HFF-Myc (cell line): ENCODE results near the gene C1orf52.

Experiments
- DNase-seq: peaks from one replicate; pipeline ENCODE4 v3.0.0-alpha.2; 2011; ENCODE audit warnings: low read depth; ENCODE audit errors: extremely low read depth
- H3K4me3 ChIP-seq: replicated peaks from 2 replicates; pipeline ENCODE4 v1.5.1; 2011; ENCODE audit warnings: low read depth, mild to moderate bottlenecking, control low read depth, low read length
- TF ChIP-seq, protein P1 (sequence below): IDR thresholded peaks from 2 replicates; pipeline ENCODE4 v1.5.1; 2012; ENCODE audit warnings: mild to moderate bottlenecking, low read depth, low read length, control low read depth; ENCODE audit errors: missing control alignments

C1orf52 gene

DNA sequence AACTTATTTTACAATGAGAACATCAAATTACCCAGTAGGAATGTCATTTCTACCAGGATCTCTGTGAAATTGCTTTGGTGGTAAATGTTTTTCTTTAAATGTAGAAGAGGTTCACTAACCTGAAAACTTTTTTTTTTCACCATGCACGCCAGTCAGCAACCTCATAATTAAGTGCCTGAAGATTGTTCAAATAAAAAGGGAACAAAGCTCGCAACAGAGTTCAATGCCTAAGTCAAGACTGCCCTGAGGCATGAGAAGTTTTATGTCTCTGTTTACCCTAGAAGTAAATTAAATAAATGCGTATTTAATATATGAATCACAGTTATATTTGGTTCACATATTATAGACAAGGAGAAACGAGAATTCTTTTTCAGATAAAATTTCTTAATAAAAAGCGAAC lies 44.8 kb downstream of the C1orf52 start:
- no peak for DNase-seq
- H3K4me3 ChIP-seq, result no peak overlapping the region
- TF ChIP-seq, protein P1, sequence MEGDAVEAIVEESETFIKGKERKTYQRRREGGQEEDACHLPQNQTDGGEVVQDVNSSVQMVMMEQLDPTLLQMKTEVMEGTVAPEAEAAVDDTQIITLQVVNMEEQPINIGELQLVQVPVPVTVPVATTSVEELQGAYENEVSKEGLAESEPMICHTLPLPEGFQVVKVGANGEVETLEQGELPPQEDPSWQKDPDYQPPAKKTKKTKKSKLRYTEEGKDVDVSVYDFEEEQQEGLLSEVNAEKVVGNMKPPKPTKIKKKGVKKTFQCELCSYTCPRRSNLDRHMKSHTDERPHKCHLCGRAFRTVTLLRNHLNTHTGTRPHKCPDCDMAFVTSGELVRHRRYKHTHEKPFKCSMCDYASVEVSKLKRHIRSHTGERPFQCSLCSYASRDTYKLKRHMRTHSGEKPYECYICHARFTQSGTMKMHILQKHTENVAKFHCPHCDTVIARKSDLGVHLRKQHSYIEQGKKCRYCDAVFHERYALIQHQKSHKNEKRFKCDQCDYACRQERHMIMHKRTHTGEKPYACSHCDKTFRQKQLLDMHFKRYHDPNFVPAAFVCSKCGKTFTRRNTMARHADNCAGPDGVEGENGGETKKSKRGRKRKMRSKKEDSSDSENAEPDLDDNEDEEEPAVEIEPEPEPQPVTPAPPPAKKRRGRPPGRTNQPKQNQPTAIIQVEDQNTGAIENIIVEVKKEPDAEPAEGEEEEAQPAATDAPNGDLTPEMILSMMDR, result no peak

DNA sequence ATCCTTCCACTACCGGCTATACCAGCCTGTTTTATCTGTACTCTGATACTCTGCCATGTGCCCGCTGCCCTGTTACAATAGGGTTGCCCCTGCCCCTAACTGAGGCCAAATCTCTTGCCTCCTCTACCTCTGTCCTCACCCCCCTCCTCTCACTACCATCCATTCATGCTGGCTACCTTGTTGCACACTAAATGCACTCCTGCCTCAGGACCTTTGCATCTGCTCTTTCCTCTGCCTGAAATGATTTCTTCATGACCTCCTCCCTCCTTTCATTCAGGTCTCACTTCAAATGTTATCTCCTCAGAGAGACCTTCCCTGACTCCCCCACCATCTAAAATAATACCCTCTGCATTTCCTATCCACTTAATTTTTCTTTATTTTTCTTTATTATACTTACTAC lies 51.0 kb downstream of the C1orf52 start:
- DNase-seq, result no peak
- H3K4me3 ChIP-seq, result no peak overlapping the region
- TF ChIP-seq, protein P1, result no peak

DNA sequence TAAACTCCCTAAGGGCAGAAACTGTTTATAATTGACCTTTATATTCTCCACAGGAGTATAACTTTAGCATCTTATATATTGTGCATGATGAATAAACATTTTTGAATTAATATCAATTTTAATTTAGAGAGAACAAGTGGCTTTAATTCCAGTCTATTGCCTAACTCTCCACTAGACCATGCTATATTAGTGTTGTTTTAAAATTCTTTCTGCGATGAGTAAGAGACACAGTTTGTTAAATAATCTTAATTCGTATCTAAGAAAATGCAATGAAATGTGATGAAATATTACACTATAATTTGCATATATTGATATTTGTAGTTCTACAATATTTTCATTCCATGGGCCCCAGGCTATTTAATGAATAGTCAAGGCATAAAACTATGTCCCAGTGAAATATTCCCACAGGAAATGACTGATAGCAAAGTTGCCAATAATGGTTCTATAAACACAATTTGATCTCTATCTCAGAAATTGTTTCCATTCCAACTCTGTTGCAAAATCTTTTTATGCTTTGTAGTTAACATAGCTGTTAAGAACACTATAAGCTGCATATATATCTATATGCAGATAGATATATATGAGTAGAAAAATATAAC lies 55.8 kb downstream of the C1orf52 start:
- H3K4me3 ChIP-seq, result no peak overlapping the region
- TF ChIP-seq, protein P1, result no peak
- no peak for DNase-seq

DNA sequence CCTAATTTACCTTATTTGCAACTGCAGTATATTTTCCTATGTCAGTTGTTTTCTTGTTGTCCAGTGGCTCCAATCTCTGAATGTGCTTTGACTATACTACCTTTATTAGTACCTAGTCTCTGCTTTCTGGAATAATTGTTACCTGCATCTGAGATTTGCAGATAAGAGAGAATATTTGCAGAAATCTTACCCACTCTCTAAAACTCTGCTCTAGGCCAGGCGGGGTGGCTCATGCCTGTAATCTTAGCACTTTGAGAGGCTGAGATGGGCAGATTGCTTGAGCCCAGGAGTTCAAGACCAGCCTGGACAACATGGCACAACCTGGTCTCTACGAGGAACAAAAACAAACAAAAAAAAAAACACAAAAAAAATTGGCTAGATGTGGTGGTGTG lies 56.6 kb downstream of the C1orf52 start:
- no peak for DNase-seq
- TF ChIP-seq, protein P1, result no peak
- H3K4me3 ChIP-seq, result no peak overlapping the region

DNA sequence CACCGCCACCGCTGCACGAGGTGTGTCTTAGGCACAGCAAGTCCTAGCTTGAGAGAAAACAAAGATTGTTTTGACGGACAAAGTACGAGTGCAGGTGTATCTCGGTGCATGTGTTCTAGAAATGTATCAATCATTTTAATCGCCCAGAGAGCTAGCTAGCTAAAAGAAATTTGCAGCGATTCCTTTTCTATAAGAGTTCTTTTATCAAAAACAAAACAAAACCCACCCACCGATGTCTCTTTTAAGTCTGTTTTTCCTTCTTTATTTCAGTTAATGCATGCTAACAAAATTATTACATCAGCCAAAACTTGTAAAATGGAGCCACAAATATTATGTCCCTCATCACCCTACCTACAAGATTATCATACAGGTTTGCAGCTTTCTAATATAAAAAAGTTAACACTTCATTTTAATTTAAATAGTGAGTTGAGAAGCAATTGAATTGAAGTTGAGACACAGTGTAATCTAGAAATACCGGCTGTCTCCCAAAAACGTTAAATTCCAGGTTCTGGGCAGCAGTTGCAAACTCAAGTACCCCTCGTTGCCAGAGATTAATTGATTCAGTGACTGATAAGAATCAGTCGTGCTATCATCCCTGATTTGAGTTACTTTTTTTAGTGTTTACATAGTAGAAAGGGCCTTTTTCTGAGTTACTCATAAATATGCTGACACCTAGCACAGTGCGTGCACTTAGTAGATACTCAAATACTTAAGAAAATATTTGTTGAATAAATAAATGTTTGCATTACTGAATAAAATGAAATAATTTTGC lies 57.2 kb downstream of the C1orf52 start:
- DNase-seq, result no peak
- H3K4me3 ChIP-seq, result peak overlapping the region; percentile 86
- TF ChIP-seq, protein P1, result no peak

DNA sequence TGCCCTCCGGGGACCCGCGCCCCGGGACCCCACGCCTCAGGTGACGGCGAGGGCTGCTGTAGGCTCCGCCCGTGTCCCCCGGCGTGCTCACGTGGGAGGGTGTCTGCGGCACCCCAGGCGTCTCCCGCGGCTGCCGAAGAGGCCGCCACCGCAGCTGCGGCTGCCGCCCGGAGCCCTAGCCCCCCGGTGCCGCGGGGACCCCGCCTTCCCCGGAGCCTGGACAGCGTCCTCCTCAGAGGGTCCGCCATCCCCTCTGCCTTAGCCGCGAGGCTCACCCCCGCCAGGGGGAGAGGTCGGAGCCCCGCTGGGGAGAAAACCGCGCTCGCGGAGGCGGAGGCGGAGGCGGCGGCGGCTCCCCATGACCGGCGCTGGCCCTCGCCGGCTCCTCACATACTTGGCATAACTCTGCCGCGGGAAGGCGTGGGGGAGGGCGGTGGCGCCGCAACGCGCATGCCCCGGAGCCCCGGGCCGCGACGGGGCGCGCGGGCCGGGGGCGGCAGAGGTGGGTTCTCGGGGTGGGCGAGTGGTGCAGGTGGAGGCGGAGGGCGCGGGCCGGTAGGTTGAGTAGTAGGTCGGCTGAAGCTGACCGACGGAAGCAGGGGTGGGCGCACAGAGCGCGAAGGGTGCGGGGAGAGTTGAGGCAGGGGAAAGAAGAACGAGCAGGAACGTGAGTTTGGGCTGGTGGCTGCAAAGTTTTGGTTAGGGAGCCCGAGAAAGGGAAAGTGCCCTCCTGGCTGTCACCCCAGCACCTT lies 57.9 kb downstream of the C1orf52 start:
- H3K4me3 ChIP-seq, result peak overlapping the region; percentile 86
- DNase-seq, result no peak
- TF ChIP-seq, protein P1, result no peak
